DMS53 (cell line): ENCODE results near the gene RGS19.
"Not testable (repeated sequence)": the region's sequence is repeated elsewhere in the genome, so short reads cannot be mapped to it uniquely, and the experiment has no call there.

ENCODE experiments used
- DNase-seq: peaks from one replicate; lab custom pipeline; 2025; lab: John Stamatoyannopoulos, UW

Gene RGS19, protein sequence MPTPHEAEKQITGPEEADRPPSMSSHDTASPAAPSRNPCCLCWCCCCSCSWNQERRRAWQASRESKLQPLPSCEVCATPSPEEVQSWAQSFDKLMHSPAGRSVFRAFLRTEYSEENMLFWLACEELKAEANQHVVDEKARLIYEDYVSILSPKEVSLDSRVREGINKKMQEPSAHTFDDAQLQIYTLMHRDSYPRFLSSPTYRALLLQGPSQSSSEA

DNA sequence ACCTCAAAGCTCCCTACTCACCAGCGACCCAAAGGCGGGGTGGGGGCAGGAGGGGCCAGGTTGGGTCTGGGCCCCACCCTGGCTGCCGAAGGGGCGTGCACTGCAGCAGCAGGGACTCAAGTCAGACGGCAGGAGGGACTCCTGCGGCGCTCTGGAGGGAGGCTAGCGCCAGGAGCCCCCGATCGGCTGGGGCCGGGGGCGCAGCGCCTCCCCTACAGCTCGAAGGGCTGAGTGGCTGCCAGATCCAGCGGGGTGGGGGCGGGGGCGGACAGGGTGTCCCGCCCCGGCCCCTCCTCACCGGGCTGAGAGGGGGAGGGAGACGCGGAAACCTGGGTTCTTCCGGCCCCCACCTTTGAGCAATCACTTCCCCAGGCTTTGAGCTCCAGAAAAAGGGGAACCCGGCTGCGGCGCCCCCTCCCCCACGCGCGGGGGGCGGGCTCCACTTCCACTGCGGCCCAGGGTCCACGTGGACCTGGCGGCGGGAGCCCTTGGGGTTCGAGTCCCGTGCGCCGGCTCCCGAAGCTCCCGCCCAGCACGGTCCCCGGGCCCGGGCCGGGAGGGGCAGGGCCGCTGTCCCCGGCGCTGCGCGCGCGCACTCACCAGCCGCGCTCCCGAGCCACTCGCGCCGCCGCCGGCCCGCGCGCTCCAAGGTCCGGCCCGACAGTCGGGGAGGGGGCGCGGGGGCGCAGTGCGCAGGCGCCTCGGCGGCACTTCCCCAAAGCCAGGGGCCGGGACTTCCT, at the start of gene RGS19:
RGS19 (minus strand) TSS at position 246 of the 740 bp plus-strand sequence. CDS start 2,632 bp downstream, outside the sequence.
- peak; percentile 87 for DNase-seq

DNA sequence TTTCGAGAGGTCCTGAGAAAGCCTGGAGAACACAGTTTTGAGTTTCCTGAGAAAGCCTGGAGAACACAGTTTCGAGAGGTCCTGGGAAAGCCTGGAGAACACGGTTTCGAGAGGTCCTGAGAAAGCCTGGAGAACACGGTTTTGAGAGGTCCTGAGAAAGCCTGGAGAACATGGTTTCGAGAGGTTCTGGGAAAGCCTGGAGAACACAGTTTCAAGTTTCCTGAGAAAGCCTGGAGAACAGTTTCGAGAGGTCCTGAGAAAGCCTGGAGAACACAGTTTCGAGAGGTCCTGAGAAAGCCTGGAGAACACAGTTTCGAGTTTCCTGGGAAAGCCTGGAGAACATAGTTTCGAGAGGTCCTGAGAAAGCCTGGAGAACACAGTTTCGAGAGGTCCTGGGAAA, 44.2 kb upstream of the RGS19 start:
- not testable (repeated sequence) for DNase-seq

DNA sequence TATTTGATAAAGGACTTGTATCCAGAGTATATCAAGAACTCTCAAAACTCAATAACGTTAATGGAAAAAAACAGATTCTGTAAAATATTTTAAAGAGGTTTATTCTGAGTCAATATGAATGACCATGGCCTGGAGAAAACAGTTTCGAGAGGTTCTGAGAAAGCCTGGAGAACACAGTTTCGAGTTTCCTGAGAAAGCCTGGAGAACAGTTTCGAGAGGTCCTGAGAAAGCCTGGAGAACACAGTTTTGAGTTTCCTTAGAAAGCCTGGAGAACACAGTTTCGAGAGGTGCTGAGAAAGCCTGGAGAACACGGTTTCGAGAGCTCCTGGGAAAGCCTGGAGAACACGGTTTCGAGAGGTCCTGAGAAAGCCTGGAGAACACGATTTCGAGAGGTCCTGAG, 43.6 kb upstream of the RGS19 start:
- DNase-seq: not testable (repeated sequence)

DNA sequence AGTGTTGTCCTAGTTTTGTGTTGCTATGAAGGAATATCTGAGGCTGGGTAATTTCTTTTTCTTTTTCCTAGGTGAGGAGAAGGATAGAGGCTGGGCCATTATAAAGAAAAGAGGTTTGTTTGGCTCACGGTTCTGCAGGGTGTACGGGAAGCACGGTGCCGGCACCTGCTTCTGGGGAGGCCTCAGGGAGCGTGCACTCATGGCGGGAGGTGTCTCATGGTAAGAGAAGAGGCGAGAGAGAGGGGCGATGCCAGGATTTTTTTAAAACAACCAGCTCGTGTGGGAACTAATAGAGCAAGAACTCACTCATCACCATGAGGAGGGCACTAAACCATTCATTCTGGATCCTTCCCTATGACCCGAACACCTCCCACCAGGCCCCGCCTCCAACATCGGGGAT, 42.3 kb upstream of the RGS19 start:
- DNase-seq: no peak

DNA sequence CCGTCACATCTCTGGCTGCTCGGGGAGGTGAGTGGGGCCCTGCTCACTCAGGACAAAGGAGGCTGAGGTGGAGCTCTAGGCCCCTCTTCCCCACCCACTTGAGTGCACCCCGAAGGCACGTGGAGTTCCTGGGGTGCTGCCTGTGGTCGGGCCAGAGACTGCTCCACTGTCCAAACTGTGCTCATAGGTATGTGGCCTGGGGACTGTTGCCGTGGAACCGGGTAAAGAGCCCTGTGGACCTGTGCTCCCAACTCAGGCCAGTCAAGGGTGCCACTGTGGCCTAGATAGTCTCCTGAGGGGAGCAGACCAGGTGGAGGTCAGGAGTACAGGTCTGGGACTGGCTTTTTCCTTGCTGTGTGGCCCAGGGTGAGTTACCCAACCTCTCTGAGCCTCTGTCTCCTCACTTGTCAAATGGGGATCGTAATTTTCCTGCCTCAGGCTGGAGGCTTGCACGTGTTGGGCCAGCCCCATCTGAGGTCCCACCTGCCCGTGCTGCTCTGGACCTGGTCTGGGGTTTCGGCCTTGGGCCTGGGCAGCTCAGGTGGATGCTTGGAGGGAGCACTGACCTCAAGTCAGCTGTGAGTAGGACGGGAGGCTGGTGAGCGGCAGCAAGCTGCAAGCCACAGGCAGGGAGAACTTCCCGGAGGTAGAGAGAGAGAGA, 40.5 kb upstream of the RGS19 start:
- DNase-seq: no peak

DNA sequence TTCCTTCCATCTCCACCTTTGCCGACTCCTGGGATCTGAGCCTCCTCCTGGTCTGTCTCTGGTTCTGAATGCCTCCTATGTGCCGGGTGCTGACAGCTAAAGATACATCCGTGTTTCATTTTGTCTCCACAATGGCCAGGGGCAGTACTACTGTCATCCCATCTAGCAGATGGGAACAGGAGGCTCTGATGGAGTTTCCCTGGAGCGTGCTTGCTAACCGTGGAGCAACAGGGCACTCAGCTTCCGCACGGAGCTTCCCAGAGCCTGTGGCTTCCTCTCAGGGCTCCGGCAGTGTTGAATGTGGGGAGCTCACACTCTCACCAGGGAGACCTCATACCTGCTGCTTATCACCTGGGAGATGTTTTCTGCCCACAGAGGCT, 40.0 kb upstream of the RGS19 start:
- DNase-seq: peak; percentile 28

DNA sequence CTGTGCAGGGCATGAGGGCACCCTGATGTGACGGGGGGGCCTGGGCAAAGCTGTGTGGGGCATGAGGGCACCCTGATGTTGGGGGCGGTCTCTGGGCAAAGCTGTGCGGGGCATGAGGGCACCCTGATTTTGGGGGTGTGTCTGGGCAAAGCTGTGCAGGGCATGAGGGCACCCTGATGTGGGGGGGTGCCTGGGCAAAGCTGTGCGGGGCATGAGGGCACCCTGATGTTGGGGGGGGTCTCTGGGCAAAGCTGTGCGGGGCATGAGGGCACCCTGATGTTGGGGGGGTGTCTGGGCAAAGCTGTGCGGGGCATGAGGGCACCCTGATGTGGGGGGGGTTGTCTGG, 38.1 kb upstream of the RGS19 start:
- not testable (repeated sequence) for DNase-seq

DNA sequence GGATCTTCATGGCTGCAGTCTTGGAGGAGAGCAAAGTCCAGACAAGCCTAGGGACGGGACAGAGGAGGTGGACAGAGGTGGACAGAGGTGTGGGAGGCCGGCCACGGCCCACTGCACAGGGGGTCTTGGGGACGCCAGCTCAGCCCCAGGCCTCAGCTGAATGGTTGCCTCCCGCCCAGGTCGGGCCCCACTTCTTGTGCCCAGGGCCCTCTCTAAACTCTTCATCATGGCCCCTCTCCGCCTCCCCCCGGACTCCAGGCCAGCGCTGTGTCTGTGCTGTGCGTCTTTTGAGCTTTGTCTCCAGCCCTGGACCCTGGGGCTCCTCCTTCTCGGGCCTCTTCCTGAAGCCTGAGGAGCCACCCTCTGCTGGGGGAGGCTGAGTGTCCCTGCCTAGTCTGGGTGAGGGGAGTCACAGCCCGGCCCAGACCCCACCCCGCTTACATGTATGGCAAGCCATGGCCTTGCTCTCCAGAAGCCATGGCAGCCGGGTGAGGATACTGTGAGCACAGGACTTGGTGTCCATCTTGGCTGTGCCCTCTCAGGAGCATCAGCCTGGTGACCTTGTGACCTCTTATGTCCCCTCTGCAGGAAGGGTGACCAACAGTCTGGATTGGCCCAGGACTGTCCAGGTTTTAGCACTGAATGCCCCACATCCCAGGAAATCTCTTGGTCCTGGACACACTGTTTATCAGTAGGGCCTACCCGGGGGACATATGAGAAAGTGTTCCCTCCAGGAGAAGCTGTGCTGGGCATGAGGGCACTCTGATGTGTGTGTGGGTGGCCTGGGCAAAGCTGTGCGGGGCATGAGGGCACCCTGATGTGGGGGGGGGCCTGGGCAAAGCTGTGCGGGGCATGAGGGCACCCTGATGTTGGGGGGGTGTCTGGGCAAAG, 37.5 kb upstream of the RGS19 start:
- DNase-seq: no peak

DNA sequence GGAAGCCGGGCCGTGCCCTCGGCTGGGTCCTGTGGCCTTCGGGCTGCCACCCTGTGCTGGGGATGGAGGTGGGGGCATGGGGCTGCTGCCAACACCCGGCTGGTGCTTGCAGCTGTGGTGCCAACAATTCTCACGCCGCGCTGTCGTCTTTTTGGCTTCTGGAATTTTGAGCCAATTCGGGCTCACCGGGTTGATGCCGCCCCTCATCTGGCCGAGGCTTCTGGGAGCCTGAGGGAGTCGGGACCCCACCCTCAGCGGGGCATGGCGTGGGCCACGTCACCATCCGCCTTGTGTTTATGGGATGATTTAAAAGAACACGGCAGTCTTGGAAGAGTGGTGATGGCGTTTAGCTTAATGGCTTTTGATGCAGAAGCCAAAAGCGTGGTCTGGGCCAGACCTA, 36.7 kb upstream of the RGS19 start:
- DNase-seq: no peak

DNA sequence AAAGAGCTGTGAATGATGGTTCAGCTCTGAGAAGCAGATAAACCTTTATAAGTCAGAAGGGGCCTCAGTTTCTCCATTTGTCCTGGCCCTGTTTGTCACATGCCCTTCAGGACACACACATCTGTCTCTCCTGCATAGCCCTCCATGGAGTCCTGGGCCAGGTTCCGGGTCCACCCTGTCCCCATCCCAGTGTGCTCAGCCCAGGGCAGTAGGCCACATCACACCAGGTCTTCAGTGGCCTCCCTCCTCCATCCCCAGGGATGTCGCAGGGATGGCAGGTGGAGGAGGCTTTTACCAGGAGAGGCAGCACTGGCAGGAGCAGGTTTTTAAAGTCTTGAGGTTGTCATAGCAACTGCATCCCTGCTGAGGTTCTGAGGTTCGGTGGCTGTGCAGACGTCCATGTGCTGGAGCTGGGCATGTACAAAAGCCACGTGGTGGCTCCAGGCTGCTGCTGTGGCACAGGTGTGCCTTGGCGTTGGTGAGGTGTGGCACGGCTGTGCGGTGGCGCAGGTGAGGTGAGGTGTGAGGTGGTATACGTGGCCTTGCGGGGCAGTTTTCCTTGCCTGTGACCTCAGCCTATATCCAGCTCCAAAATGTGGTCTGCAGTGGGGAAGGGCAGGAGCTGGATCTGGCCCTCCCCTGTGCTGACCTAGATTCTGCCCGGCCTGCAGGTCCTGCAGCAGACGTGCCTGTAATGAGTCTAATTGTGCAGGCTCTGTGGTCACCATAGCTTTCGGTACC, 36.0 kb upstream of the RGS19 start:
- no peak for DNase-seq

DNA sequence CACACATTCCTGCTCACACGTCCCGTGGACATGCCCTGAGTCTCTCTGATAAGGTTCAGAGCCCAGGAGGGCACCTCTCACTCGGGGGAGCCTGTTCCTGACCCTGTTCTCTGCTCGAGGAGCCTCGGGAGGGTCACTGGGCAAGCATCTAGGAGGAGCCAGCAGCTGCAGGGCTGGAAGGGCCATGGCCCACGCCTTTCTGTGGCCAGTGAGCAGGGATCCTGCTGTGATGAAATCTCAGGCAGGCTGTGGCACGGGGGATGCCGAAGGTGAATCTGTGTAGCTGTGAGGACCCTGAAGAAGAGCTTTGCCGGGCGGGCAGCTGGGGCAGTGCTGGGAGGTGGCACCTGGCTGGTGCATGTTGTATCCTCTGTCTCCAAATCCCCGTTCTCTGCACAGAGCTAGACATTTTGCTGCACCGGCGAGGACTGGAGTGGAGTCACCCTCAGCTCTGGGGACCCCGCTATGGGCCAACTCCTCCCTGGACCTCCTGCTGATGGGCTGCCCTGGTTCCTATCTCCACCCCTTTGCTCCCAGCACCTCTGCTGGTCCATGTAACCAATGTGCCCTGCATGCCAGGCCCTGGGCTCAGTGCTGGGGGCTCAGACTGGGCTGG, 35.1 kb upstream of the RGS19 start:
- no peak for DNase-seq

DNA sequence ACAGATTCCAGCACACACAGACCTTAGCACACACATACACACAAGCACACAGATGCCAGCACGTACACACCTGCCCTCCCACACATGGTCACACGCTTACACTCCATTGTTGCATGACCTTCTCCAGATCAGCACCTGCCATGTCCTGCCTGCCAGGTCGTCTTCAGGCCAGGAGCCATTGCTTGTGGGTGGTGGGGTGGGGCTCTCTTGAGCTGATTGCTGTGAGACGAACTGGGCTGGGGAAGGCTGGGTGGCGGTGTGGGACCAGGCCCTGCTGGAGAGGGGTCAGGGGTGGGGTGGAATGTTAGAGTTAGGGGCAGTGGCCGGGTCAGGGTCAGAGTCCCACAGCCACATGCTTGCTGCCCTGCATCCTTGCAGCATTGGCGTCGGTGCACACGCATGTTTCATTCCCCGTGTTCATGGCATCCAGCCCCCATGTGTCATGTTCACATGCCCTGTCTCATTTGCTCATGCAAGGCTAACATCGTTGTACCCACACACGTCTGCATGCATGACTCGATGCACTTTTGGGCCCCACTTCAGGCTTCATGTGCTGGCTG, 34.6 kb upstream of the RGS19 start:
- DNase-seq: no peak

DNA sequence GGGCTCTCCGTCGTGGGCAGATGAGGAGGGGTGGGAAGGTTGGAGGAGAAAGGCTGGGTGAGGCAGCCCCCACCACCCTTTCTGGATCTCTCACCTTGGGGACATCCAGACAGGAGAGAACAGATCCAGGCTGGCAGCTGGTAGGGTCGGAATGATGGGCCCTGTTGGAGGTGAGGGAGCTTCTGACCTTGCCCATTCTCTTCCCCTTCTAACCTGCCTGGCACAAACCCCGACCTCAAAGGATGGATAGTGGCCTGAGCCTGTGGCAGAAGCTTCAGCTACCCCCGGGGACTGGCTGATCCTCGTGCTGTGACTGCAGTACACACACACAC, 34.1 kb upstream of the RGS19 start:
- DNase-seq: no peak

DNA sequence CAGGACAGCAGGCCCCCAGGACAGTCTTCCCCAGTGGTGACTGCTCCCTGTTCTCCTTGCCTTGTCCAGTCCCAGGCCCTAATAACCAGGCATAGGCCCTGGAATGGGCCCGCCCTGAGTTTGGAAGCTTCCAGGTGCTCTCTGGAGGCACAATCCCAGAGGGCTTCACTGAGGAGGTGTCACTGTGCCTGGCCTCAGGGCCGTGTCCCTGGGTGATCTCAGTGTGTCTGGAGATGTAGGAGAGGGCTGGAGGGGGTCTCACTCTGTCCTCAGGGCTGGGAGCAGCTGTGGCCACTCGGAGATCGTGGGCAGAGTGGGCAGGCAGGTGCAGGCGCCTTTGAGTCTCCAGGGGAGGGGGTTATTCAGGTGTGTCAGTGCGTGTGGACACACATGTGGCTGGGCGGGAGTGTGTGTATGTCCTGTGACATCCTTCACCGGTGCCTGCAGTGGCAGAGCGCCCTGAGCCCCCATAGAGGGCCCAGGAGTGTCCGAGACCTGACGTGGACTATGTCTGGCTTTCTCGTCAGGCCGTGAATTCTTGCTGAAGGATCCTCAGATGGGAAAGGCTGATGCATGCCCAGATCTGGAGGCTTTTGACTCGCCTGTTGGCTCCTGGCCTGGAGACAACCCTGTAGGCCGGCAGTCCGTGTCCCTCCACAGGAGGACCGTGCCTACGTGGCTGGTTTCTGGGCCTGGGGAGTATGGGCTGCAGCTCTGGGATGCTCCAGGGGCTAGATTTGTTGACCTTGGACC, 33.5 kb upstream of the RGS19 start:
- no peak for DNase-seq

DNA sequence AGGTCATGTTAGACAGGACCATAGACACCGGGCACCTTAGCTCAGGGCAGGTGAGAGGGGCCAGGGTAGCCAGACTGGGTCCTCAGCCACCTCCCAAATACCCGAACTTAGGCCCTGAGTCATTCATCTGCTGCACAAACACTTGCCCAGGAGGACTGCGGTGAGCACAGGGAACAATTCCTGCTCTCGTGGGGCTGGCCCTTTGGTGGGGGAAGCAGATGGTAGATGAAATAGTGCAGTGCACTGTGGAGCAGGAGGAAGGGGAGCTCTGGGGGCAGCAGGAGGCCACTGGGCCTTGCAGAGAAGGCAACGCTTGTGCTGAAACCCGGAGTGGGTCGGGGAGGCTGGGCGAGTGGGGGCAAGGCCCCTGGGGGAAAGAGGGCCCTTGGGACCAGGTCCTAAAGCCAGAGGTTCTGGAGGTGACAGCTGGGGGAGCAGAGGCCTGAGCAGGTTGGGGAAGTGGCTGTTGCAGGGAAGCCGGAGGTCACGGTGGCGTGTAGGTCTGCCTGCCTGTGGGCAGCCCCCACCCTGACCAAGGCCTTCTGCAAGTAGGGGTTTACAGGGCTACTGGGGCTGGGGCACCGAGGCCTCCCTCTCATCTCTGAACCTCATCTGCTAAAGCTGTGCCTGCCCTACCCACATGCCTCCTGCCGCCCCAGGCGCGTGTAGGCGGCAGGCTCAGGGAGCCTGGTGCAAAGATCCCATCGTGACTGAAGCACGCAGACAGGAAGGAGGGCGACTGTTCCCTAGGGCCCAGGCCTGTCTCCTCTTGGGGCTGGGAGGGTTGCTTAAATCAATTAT, 32.7 kb upstream of the RGS19 start:
- DNase-seq: no peak

DNA sequence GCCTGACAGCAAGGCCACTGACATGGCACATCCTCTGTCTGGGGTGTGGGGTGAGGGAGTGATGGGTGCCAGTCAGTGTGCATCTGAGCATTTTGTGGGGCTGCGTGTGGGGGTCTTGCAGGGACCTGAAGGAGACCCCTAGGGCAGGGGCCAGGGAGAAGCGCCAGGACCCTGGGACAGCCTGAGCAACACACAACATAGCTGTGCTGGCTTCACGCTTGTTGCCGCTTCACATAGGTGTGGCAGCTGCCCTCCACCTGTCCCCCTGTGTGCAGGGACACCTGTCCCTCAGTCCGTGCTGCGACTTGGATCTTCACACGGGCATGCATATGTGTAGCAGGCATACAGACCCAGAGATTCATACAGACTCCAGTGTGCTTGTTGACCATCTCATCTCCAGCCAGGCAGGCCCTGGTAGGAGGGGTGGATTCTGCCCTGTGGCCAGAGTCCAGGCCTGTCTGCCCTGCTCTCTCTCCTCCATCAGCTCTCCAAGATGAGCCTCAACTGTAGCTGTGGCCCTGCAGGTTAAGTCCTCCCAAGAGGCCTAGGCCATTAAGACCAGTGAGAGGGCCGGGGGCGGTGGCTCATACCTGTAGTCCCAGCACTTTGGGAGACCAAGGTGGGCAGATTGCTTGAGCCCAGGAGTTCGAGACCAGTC, 31.2 kb upstream of the RGS19 start:
- DNase-seq: no peak

DNA sequence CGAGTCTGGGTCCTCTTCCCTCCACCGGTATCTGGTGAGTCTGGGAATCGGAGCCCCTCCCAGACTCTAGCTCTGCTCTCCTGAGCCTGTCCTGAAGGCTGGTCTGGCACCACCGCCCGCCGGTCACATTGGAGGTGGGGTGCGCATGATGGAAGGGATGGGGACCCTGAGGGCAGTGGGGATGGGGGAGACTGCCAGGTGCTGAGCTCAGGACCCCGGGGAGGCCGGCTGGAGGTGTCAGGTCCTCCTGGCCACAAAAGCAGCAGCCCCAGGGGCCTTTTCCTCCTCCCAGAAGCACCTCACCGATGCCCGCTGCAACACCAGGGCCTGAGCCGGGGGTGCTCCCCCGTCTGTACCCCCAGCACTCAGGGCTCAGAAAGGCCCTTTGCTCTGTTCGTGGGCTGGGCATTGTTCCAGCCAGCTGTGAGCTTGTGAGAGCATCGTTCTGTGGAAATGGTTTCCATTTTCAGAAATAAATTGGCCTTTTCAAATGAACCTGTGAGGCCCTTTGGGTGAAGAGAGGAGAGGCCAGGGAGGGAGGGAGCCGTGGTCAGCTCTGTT, 30.6 kb upstream of the RGS19 start:
- no peak for DNase-seq
